ENCODE measurements around the gene CD300LF.

CD300LF gene

DNA sequence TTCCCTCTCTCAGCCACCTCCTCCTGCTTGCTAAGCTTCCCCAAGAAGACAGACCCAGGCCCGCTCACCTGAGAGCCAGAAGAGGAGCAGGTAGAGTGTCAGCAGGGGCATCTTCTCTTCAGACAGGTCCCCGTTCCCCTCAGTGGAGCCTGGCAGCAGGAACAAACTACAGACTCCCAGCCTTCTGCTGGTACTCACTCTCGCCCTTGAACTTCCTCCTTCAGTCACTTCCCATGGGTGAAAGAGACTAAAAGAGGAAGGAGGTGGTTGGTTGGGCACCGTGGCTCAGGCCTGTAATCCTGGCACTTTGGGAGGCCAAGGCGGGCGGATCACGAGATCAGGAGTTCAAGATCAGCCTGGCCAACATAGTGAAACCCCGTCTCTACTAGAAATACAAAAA lies at the start of gene CD300LF:
Gene CD300LF, minus strand, starts transcription at position 168 of the 400 bp plus-strand sequence. Its CDS starts 57 bp downstream, at position 111.
- no peak for FAIRE-seq

DNA sequence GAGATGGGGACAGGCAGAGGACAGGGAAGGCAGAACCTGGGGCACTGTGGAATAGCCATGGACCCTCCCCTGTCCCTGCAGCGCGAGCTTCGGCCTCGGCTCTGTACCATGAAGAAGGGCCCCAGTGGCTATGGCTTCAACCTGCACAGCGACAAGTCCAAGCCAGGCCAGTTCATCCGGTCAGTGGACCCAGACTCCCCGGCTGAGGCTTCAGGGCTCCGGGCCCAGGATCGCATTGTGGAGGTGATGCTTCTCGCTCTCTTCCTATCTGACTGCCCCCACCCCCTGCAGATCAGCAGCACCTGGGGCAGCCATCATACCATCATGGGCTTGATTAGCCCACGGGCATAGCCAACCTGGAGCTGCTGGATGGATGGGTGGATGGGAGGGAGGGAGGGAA lies 49.2 kb upstream of the CD300LF start:
- FAIRE-seq, result no peak

- FAIRE-seq, result no peak
These were observed 48.7 kb upstream of the CD300LF start for GRCh38 chr17:74761419-74761818.

DNA sequence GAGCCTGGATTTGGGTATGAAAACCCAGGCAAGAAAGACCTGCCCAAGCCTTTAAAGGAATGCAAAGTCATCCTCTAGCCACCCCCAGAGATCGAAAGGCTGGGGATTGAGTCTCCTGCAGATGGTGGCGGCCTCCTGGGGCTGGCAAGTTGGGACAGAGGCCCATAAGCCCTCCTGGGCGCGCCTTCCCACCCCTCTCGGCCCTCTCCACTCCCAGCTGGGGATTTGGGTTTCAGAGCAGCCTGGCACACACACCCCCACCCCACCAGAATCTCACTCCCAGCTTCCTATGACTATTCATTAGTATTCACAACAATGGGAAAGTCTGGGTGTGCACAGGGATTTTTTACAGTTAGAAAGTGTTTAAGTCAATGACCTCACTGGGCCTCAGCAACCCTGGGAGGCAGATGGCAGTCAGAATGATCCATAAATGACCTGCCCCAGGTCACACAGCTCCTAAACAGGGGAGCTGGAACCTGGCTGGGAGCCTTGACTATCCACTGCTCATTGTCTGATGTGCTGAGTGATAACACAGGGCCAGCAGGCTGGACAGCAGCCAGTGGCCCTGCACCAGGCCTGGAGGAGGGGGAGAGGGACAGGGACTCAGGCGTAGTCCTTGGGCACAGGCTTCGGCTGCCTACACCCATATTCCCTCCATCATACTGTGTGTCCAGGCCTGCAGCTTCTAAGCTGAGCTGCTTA lies 47.8 kb upstream of the CD300LF start:
- no peak for FAIRE-seq

DNA sequence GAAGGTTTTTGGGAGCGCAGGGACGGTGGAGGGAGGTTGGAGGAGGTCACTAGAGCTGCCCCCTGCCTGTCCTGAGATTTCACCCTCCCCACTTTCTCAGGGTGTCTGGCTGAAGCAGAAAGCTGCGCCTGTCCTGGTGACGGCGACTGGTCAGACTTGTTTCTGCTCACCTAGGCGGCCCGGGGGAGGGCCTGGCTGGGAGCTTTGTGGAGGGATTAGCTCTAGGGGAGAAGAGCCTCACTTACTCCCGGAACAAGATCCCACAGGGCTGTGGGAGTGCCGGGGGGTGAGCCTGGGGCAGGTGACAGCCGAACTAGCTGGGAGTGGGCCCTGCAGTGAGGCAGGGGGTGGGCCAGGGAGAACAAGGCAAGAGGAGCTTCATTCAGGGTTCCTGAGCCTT lies 47.2 kb upstream of the CD300LF start:
- FAIRE-seq, result no peak

- no peak for FAIRE-seq
These were observed 46.6 kb upstream of the CD300LF start for GRCh38 chr17:74759243-74759801.

DNA sequence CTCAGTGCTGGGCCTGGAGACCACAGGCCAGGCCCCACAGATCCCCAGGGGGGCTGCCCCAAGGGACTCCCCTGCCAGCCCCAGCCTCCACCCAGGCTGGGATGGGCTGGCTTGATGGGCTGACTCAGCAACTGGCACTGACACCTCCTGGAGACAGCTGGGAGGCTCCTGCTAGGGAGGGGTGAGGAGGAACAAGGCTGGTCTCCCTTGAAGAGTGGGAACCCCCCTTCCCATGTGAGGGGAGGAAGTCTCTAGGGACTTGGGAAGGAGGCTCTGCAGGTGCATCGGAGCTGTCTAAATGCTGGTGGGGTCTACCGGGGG lies 46.1 kb upstream of the CD300LF start:
- FAIRE-seq, result no peak

- no peak for FAIRE-seq
These were observed 45.5 kb upstream of the CD300LF start for GRCh38 chr17:74757931-74758847.

- no peak for FAIRE-seq
These were observed 44.8 kb upstream of the CD300LF start for GRCh38 chr17:74757502-74757901.

DNA sequence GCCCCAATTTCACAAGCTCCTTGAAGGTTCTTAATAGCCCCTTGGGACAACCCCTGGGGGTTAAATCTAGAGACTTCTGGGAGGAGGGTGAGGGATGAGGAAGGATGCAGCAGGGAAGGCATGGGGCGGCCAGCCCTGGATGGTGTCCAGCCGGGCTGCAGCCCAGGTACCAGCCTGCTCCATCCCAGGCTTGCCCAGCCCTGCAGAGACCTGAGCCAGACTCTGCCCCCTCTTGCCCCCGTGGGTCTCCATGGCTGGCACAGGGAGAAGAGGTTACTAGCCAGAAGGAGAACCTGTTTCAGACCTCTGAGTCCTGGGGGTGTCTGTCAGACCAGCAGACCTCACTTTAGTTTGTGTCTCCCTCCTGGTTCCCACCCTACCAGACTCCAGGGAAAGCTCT lies 44.2 kb upstream of the CD300LF start:
- no peak for FAIRE-seq

DNA sequence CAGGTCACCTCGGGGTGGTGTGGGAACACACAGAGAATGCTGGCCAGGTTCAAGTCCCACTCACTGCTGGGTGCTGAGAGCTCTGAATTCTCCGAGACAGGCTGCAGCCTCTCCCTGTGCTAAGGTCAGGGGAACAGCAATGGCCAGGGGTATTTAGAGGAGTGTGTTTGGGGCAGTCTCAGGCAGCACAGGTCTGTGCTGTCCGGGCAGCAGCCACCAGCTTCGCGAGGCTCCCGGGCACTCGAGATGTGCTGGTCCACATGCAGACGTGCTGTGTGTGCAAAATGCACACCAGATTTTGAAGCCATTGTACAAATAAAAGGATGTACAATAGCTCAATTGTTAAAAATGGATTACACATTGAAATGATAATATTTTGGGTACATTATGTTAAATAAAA lies 42.8 kb upstream of the CD300LF start:
- FAIRE-seq, result no peak

DNA sequence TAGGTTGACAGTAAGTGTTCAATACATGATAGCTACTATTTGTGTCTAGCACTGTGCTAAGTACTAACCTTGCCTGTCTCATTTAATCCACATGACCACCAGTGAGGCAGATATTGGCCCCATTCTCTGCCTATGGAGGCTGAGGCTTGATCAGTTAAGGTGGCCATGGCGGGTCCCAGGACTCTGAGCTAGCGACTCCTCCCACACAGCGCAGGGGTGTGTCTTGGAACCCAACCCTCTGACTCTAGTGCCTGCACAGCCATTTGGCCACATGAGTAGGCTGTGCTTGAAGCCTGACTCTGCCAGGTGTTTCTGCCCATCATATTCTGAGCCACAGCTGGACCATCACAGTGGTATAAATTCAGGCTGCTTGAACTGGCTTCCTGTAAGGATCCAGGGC lies 42.1 kb upstream of the CD300LF start:
- no peak for FAIRE-seq

- FAIRE-seq, result no peak
These were observed 40.2 kb upstream of the CD300LF start for GRCh38 chr17:74752822-74753401.

DNA sequence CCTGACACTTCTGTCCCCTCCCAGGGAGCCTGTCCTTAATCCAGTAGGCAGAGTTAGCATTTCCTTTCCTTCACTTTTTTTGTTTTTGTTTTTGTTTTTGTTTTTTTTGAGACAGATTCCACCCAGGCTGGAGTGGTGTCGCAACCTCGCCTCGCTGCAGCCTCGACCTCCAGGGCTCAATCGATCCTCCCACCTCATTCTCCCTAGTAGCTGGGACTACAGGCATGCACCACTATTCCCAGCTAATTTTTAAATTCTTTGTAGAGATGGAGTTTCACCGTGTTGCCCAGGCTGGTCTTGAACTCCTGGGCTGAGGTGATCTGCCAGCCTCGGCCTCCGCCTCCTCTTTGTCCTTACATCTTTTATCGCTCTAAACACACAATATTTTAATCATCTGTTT lies 39.7 kb upstream of the CD300LF start:
- FAIRE-seq, result no peak

- no peak for FAIRE-seq
These were observed 37.8 kb upstream of the CD300LF start for GRCh38 chr17:74750327-74751069.

DNA sequence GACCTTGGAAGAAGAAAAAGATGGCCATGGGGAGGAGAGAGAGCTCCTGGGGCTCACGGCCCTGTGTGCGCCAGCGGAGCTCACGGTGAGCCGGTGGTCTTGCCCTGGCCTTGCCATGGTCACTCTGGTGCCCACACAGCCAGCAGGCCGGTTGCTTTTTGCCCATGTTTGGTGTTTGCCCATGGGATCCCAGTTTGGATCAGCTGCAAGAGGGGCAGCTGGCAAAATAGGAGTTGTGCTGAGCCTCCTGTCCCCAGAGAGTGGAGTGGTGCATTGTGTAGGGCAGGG lies 37.3 kb upstream of the CD300LF start:
- no peak for FAIRE-seq

DNA sequence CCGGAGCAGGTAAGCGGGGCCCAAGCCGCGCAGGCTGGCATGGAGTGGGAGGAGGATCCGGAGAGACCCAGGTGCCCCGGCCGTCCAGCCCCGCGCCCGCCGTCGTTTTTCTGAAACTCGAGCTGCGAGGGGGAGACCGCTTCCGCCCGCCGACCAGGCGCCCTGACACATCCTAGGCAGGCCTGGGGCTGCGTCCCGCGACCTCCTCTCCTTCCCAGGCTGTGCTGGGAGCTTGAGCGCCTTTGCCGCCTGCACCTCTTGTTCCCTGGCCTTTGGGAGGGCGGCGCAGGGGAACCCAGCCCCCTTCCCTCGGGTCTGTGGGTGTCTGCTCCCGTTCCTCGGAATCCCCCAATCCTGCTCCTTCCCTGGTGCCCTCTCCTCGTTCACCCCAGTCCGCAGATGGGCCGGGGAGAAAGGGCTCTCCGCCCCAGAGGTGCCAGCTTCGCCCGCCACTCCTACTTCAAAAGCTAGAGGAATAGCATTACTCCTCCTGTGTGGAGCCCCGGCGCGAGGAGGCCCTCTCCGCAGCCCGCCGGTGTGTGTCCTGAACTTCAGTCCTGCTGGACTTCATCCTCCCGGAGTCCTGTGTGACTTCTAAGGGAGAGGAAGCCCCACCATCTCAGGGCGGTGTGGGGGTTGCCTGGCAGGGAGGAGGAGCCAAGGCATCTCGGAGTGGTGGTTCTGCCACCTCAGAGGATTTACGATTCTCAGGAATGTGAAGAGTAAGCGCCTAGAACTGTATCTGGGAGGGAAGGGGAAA lies 36.7 kb upstream of the CD300LF start:
- no peak for FAIRE-seq

GRCh38 chr17:74748529-74749278 lies 36.0 kb upstream of the CD300LF start, which contains the start of gene NHERF1:
Gene NHERF1, plus strand, starts transcription at chr17:74748628. Its CDS starts 219 bp downstream, at chr17:74748847.
- FAIRE-seq, result no peak

GRCh38 chr17:74748279-74748528 lies 35.5 kb upstream of the CD300LF start:
- FAIRE-seq, result no peak

- no peak for FAIRE-seq
These were observed 34.2 kb upstream of the CD300LF start for GRCh38 chr17:74746922-74747321.

GRCh38 chr17:74746376-74746775 lies 33.7 kb upstream of the CD300LF start:
- no peak for FAIRE-seq

All from endometrium (tissue), 2 donors.